Mucosa of descending colon (tissue), 3 donors: ENCODE data around the gene TNNI3. TPM values are rescaled to one million over a fixed set of nuclear protein-coding genes. Genes with fewer than 3 reads are reported as not detected.
"Not testable (repeated sequence)": the region's sequence is repeated elsewhere in the genome, so short reads cannot be mapped to it uniquely, and the experiment has no call there.

Experiments used
- ATAC-seq: fragments of 200-7000 bp; cut with Tn5 transposase; one replicate; pipeline ENCODE4 v1.9.1; 2020; ENCODE audit warnings: mild to moderate bottlenecking, moderate library complexity
- DNase-seq, 3 donors: peaks; one replicate each; pipeline ENCODE4 v3.0.0-alpha.2; 2020
- H3K36me3 ChIP-seq: fragments of 200-600 bp; one replicate; pipeline ENCODE4 v1.8.0; 2021; ENCODE audit warnings: low read depth, mild to moderate bottlenecking
- H3K4me1 ChIP-seq: fragments of 200-600 bp; one replicate; pipeline ENCODE4 v1.8.0; 2021; ENCODE audit warnings: low read depth, mild to moderate bottlenecking
- H3K4me3 ChIP-seq: fragments of 200-600 bp; one replicate; pipeline ENCODE4 v1.8.0; 2021; ENCODE audit warnings: mild to moderate bottlenecking
- H3K9me3 ChIP-seq: fragments of 200-600 bp; one replicate; pipeline ENCODE4 v1.8.0; 2021; ENCODE audit warnings: mild to moderate bottlenecking
- CTCF ChIP-seq: fragments of 200-600 bp; IDR thresholded peaks from one replicate; pipeline ENCODE4 v1.8.0; 2022; ENCODE audit warnings: antibody characterized with exemption, mild to moderate bottlenecking
- intact Hi-C, 2 donors: fragments of 100-400 bp; cut with DNase I in 1 of 2; cut with micrococcal nuclease in 1 of 2; formaldehyde crosslinking; loops; one replicate each; pipeline versions ENCODE4 v1.11.0 to v1.11.1; 2022; cut with DNase I, micrococcal nuclease
- long read RNA-seq, 2 donors: library from polyadenylated mRNA; unstranded; transcript quantifications; one replicate each; pipeline ENCODE4 v2.0.0, GENCODE V29; 2019 to 2021
- total RNA-seq, 3 donors: library from RNA; stranded (reverse); fragmentation: NEBNext Ultra II Directional in 2 of 3; extraction: Animal tissue kit (Norgen Biotek cat#: 25700) in 2 of 3; gene quantifications; one replicate each; pipeline versions ENCODE4 v1.2.1 to v1.2.4, GENCODE V29; 2021 to 2023
- donor health status: DM: no; HTN: no; CAD: no; lungs with moderate emphysema.
- donor health status: DM: no; HTN: no; CAD: no.
- donor health status: DM: no; HTN: yes; CAD: no.

The TNNI3 gene
- 1 to 10 TPM in 1 of 3 donors, not detected in 2; 2.2 TPM for total RNA-seq
- long read RNA-seq, donor 1: 0 reads
- long read RNA-seq, donor 2: 0 reads

DNA sequence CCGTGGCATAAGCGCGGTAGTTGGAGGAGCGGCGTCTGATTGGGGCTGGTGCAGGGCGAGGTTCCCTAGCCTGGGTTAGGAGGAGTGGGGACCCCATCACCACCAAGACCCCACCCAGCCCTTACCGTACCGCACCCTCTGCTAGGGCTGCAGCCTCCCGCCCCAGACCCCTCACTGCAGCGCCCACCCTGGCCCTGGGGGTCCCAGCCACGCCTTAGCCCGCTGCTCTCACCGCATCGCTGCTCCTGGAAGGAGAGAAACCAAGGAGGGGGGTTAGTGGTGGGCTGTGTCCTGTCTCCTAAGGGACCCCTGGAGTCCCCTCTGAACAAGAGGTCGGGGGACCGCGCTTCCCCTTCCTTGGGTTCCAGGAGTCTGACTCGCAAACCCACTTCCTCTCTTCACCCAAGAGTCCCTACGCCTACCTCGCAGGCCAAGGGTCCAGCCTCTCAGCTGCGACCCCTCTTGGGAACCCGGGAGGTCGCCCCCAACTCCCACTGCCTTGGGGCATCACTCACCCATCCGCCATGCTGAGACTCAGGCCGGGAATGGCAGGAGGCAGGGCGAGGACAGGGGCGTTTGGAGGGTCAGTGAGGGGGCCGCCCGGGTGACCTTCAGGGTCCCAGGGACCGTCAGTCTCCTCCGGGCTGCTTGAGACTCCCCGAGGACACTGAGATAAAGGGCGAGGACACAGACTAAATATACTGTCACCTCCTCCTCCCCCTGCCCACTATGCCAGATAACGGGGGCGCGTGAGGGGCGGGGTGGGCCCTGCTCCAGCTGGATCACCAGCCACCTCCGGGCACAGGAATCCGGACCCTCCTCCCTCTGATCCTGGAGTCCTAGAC is at the start of gene TNNI3:
Gene TNNI3 (minus strand): TSS at position 669 of the 845 bp plus-strand sequence. CDS start 143 bp downstream, at position 526.
- intact Hi-C loops: no loop called here
- no peaks in the 10 kb centered on the region for H3K4me1 ChIP-seq
- H3K36me3 ChIP-seq: no peaks in the 10 kb centered on the region
- H3K4me3 ChIP-seq: no peak within 1 kb of the TSS
- no peak for ATAC-seq
- no peaks in the 10 kb centered on the region for H3K9me3 ChIP-seq
- no peak for DNase-seq
- TF ChIP-seq CTCF: no peak

GRCh38 chr19:55206664-55207500 is 49.4 kb upstream of the TNNI3 start:
- no peak for TF ChIP-seq CTCF
- Histone ChIP-seq H3K4me3 (no peak overlapping the region), H3K9me3 (no peaks in the 10 kb centered on the region), H3K4me1 (peaks cover 7% of the 10 kb centered on the region), H3K36me3 (no peaks in the 10 kb centered on the region)
- ATAC-seq: peak; percentile 88
- intact Hi-C loops: no loop called here
- peak; percentile 89 to 91 (median 91) for DNase-seq

DNA sequence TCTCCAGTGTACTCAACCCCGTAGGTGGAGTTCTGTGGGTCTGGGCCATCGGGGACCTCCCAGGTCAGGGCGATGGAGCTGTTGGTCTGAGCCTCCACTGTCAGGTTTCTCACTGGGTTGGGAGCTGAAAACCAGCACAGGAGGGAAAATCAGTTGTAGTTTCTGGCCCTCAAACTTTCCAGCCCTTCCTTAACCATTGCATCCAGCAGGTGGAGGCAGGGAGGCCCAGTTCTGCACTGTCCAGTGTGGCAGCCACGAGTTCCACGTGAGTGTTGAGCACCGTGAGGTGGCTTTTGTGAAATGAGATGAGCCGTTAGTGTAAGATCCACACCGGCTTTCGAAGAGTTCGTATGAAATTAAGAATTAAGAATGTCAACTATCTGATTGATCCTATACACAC is 44.7 kb upstream of the TNNI3 start:
- ATAC-seq, H3K9me3 ChIP-seq, DNase-seq, H3K36me3 ChIP-seq, H3K4me1 ChIP-seq, H3K4me3 ChIP-seq, intact Hi-C loops: not testable (repeated sequence)

DNA sequence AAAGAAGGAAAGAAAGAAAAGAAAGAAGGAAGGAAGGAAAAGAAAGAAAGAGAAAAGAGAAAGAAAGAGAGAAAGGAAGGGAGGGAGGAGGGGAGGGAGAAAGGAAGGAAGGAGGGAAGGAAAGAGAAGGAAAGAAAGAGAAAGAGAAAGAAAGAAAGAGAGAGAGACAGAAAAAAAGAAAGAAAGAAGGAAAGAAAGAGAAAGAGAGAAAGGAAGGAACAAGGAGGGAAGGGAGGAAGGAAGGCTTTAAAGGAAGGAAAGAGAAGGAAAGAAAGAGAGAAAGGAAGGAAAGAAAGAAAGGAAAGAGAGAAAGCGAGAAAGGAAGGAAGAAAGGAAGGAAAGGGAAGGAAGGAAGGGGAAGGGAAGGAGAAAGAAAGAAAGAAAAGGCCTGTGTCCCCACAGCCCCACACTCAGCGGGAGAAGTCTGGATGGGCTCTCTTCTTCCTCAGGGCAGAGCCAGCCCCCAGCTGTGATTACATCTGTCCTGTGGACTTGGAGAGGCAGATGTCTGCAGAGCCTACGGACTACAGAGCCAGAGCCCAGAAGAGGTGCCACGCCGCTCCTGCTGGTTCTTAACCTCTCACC is 42.2 kb upstream of the TNNI3 start:
- Histone ChIP-seq H3K9me3 (no peaks in the 10 kb centered on the region), H3K4me1 (no peaks in the 10 kb centered on the region), H3K4me3 (no peak overlapping the region), H3K36me3 (peaks cover 5% of the 10 kb centered on the region)
- intact Hi-C loops: no loop called here
- ATAC-seq (no peak), DNase-seq (no peak)
- TF ChIP-seq CTCF: no peak

DNA sequence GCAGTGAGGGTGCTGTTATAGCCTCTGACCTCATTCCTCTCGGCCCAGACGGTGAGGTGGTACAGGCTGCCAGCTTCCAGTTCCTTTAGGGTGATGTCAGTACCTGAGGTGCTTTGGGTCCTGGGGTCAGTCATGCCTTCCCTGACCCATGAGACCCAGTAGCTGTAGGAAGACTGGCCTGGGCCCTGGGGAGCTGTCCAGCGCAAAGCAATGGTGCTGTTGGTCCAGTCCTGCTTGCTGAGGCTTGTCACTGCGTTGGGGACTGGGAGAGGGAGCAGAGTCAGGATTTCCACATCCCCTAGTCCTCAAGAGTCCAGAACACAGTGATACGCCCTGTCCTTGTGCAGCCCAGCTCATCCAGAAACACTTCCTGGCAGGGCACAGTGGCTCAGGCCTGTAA is 41.1 kb upstream of the TNNI3 start:
- no peak for ATAC-seq
- no peaks in the 10 kb centered on the region for H3K9me3 ChIP-seq
- intact Hi-C loops: no loop called here
- no peak for TF ChIP-seq CTCF
- H3K4me3 ChIP-seq: no peak overlapping the region
- H3K36me3 ChIP-seq: peaks cover 5% of the 10 kb centered on the region
- H3K4me1 ChIP-seq: no peaks in the 10 kb centered on the region
- DNase-seq: no peak
